Purkinje cell (primary cell): Measurements from ENCODE around the gene JDP2. TPM values are rescaled to one million over a fixed set of nuclear protein-coding genes. Genes with fewer than 3 reads are reported as not detected.

Source experiments
- polyA plus RNA-seq: library from polyadenylated mRNA; unstranded; fragments of >200 nt; fragmentation: Nextera tagmentation; gene quantifications from 2 replicates; pipeline ENCODE4 v1.2.1, GENCODE V29; 2014

JDP2 gene
- 0.82 and 1.3 TPM in 2 replicates for polyA plus RNA-seq

GRCh38 chr14:75427482-75428229, at the start of gene JDP2:
Gene JDP2, plus strand, starts transcription at chr14:75428022. Its CDS starts 9,899 bp downstream, at chr14:75437921.

GRCh38 chr14:75522224-75522982, 94.6 kb downstream of the JDP2 start, which contains the start of gene BATF:
Gene BATF, plus strand, starts transcription at chr14:75522469. Its CDS starts 214 bp downstream, at chr14:75522683.

Other genes starting within 250 kb of the JDP2 start
- 2.2 and 6.0 TPM in 2 replicates for gene FOS, start 149.2 kb upstream of the JDP2 start, polyA plus RNA-seq
- gene BATF, start 94.4 kb downstream of the JDP2 start, polyA plus RNA-seq: not detected in 2 replicates
- gene FLVCR2, start 150.6 kb downstream of the JDP2 start, polyA plus RNA-seq: not detected in 2 replicates
- 320 and 437 TPM in 2 replicates for gene ERG28, start 232.9 kb downstream of the JDP2 start, polyA plus RNA-seq
- gene TTLL5, start 233.2 kb downstream of the JDP2 start, polyA plus RNA-seq: 92.2 and 119 TPM in 2 replicates